ENCODE results near the gene DHX58. TPM values are rescaled to one million over a fixed set of nuclear protein-coding genes. Genes with fewer than 3 reads are reported as not detected.
A peak's percentile ranks its signal among the peaks of the same experiment; 100 is the strongest.

DHX58 gene
- total and polyA plus RNA-seq, 2 donors (not counting 1 experiment from before 2014, with no cell fraction given): 39.7 to 57.6 TPM

DNA sequence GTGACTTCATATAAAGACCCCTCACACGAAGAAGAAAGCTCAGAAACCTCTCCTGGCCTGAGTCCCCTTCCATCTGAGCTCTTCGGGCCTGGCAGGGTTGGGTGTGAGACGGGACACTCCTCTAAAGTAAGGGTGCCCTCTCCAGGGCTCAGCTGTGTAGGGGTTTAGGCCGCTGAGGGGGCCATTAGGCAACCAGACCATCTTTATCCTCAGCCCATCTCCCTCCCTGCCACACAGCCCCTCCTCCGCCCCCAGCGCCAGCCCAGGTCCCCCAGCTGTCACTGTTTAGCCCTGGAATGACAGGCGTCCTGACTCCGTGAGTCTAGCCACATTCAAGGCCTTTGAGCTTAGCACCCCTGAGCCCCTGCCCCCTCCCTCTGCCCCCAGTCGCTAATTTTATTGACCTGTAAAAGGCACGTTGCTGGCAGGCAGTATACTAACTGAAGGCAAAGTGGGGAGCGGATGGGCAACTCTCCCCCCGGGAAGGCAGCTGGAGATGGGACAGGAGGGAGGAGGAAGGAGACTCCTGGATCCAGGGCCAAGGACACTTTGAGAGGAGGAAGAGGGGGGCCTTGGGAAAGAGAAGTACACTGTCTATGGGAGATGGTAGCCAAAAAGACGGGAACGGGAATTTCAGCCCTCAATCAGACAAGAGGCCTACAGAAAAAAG lies 13.6 kb downstream of the DHX58 start:
- no peaks in the 10 kb centered on the region for H3K9me3 Mint-ChIP-seq (ENCODE audit: insufficient read depth)
- H2AFZ ChIP-seq (ENCODE audit: insufficient read depth, low read depth, low read length, poor library complexity, severe bottlenecking): peak overlapping the region; percentile 46
- H3K4me2 ChIP-seq (replicated peaks; ENCODE audit: low read depth, low read length, poor library complexity, severe bottlenecking): peak overlapping the region; percentile 96
- ChIA-PET POLR2A (no interaction called here), CTCF (interaction anchor here (0.5 to 1.8 kb wide), 5 partner anchors 17 to 78 kb away, joined by 3 to 11 read pairs (median 4); no protein-coding TSS in a partner anchor)
- H3K36me3 ChIP-seq (replicated peaks in 1 of 2; ENCODE audit: control extremely low read depth in 1 of 2, control insufficient read depth in 1 of 2, extremely low read depth in 1 of 2, insufficient read depth in 2 of 2, low read length in 1 of 2): peaks cover 0 to 8% of the 10 kb centered on the region in 2 experiments
- DNase-seq: peak; percentile 45
- H3K27me3 Mint-ChIP-seq: peaks cover 20% of the 10 kb centered on the region
- H4K20me1 ChIP-seq (ENCODE audit: control insufficient read depth, insufficient read depth, low read length, poor library complexity, severe bottlenecking): no peaks in the 10 kb centered on the region
- peaks cover 0 to 23% (median 11%) of the 10 kb centered on the region in 4 experiments for H3K27me3 ChIP-seq (replicated peaks in 1 of 4; ENCODE audit: control extremely low read depth in 1 of 4, control insufficient read depth in 3 of 4, insufficient read depth in 4 of 4, low read length in 3 of 4)
- H3K9ac ChIP-seq (ENCODE audit: low read length): no peak overlapping the region
- WGBS (ENCODE audit: insufficient coverage): 93% methylated on average over 9 of the region's 14 CpGs
- no peak for ATAC-seq (ENCODE audit: low read depth)
- H3K4me1 ChIP-seq (ENCODE audit: control insufficient read depth in 2 of 2, insufficient read depth in 2 of 2, low read length in 2 of 2): peaks cover 11 to 17% of the 10 kb centered on the region in 2 donors
- TF ChIP-seq EZH2 (IDR thresholded peaks at IDR 0.05; ENCODE audit: borderline replicate concordance, insufficient read depth, low read depth, low read length, poor library complexity, severe bottlenecking) (no peak), CTCF (IDR thresholded peaks at IDR 0.05) (no peak)
- H3K4me1 Mint-ChIP-seq: peaks cover 9% of the 10 kb centered on the region
- no peak overlapping the region for H3K27ac Mint-ChIP-seq
- peak overlapping the region; percentile 55 for H3K4me3 Mint-ChIP-seq
- H3K27ac ChIP-seq (ENCODE audit: low read length in 2 of 2): no peak overlapping the region
- intact Hi-C loops (cut with micrococcal nuclease): loop anchor here (1.0 kb wide), 1 partner anchor 8 kb away; no protein-coding TSS in a partner anchor
- peak overlapping the region in 2 of 5 experiments; percentile 37 to 57 for H3K4me3 ChIP-seq (ENCODE audit: control extremely low read depth in 1 of 5, extremely low read depth in 1 of 5, insufficient read depth in 1 of 5, low read depth in 2 of 5, low read length in 4 of 5)
- no peaks in the 10 kb centered on the region for H3K9me3 ChIP-seq (ENCODE audit: control extremely low read depth in 1 of 3, control insufficient read depth in 2 of 3, insufficient read depth in 1 of 3, low read length in 2 of 3)
- no peaks in the 10 kb centered on the region for H3K79me2 ChIP-seq (ENCODE audit: control insufficient read depth, insufficient read depth, low read length)
